ENCODE data around the gene POU6F2.

POU6F2 gene

GRCh38 chr7:39212876-39213275 lies 235.2 kb downstream of the POU6F2 start:
- no peak for DNase-seq (ENCODE audit: low read depth in 2 of 2)
- H3K4me3 ChIP-seq (replicated peaks in 1 of 2; ENCODE audit: low read depth in 2 of 2, low read length in 2 of 2): no peak overlapping the region
- TF ChIP-seq CTCF (IDR thresholded peaks at IDR 0.05; ENCODE audit: low read depth, low read length): no peak

- DNase-seq (ENCODE audit: low read depth in 2 of 2): no peak
- no peak overlapping the region for H3K4me3 ChIP-seq (replicated peaks in 1 of 2; ENCODE audit: low read depth in 2 of 2, low read length in 2 of 2)
- TF ChIP-seq CTCF (IDR thresholded peaks at IDR 0.05; ENCODE audit: low read depth, low read length): no peak
These were observed 240.1 kb downstream of the POU6F2 start for GRCh38 chr7:39217783-39218182.

- no peak for TF ChIP-seq CTCF (IDR thresholded peaks at IDR 0.05; ENCODE audit: low read depth, low read length)
- no peak for DNase-seq (ENCODE audit: low read depth in 2 of 2)
- H3K4me3 ChIP-seq (replicated peaks in 1 of 2; ENCODE audit: low read depth in 2 of 2, low read length in 2 of 2): no peak overlapping the region
These were observed 242.2 kb downstream of the POU6F2 start for GRCh38 chr7:39219869-39220268.

- H3K4me3 ChIP-seq (replicated peaks in 1 of 2; ENCODE audit: low read depth in 2 of 2, low read length in 2 of 2): no peak overlapping the region
- no peak for TF ChIP-seq CTCF (IDR thresholded peaks at IDR 0.05; ENCODE audit: low read depth, low read length)
- DNase-seq (ENCODE audit: low read depth in 2 of 2): no peak
These were observed 244.2 kb downstream of the POU6F2 start for GRCh38 chr7:39221901-39222300.

- no peak for TF ChIP-seq CTCF (IDR thresholded peaks at IDR 0.05; ENCODE audit: low read depth, low read length)
- no peak overlapping the region for H3K4me3 ChIP-seq (replicated peaks in 1 of 2; ENCODE audit: low read depth in 2 of 2, low read length in 2 of 2)
- peak in 1 of 2 donors; percentile 3 for DNase-seq (ENCODE audit: low read depth in 2 of 2)
These were observed 251.2 kb downstream of the POU6F2 start for GRCh38 chr7:39228946-39229345.

- H3K4me3 ChIP-seq (replicated peaks in 1 of 2; ENCODE audit: low read depth in 2 of 2, low read length in 2 of 2): no peak overlapping the region
- no peak for TF ChIP-seq CTCF (IDR thresholded peaks at IDR 0.05; ENCODE audit: low read depth, low read length)
- DNase-seq (ENCODE audit: low read depth in 2 of 2): no peak
These were observed 256.3 kb downstream of the POU6F2 start for GRCh38 chr7:39233851-39234529.

Data from cardiac fibroblast (primary cell).